ENCODE measurements around the gene SGTA. TPM values are rescaled to one million over a fixed set of nuclear protein-coding genes. Genes with fewer than 3 reads are reported as not detected.

SGTA gene
- total and polyA plus RNA-seq, 4 donors: 16.7 to 38.4 (median 21.0) TPM

- Histone ChIP-seq H3K27me3 (ENCODE audit: control insufficient read depth in 4 of 4, insufficient read depth in 4 of 4, low read length in 3 of 4) (no peaks in the 10 kb centered on the region), H3K9me3 (ENCODE audit: control insufficient read depth in 4 of 4, low read length in 3 of 4) (no peaks in the 10 kb centered on the region), H3K4me3 (ENCODE audit: low read depth in 1 of 3, low read length in 3 of 3) (no peak overlapping the region), H3K4me1 (ENCODE audit: control insufficient read depth in 4 of 4, insufficient read depth in 4 of 4, low read length in 3 of 4) (no peaks in the 10 kb centered on the region), H3K36me3 (ENCODE audit: control insufficient read depth in 4 of 4, insufficient read depth in 3 of 4, low read depth in 1 of 4, low read length in 3 of 4) (peaks cover 0 to 2% (median under 1%) of the 10 kb centered on the region in 4 donors), H3K9ac (ENCODE audit: low read depth in 1 of 2, low read length in 2 of 2) (no peak overlapping the region), H3K27ac (ENCODE audit: low read depth in 1 of 2, low read length in 2 of 2) (no peak overlapping the region)
- 68% methylated on average over 16 of the region's 16 CpGs for WGBS
- TF ChIP-seq CTCF (IDR thresholded peaks at IDR 0.05; ENCODE audit: low read depth, low read length, missing input control) (no peak), SP1 (IDR thresholded peaks at IDR 0.05) (no peak), NR2F2 (IDR thresholded peaks at IDR 0.05) (no peak), RAD21 (IDR thresholded peaks at IDR 0.05) (no peak), HNF4A (conservative IDR thresholded peaks at IDR 0.05) (no peak), REST (IDR thresholded peaks at IDR 0.05) (no peak), TAF1 (conservative IDR thresholded peaks at IDR 0.05) (no peak), FOXA1 (IDR thresholded peaks at IDR 0.05) (no peak), ATF3 (IDR thresholded peaks at IDR 0.05) (no peak), YY1 (IDR thresholded peaks at IDR 0.05) (no peak)
- DNase-seq (ENCODE audit: low spot score): no peak
Observed at GRCh38 chr19:2727640-2727944, 55.5 kb downstream of the SGTA start.

- Histone ChIP-seq H3K4me3 (ENCODE audit: low read depth in 1 of 3, low read length in 3 of 3) (no peak overlapping the region), H3K4me1 (ENCODE audit: control insufficient read depth in 4 of 4, insufficient read depth in 4 of 4, low read length in 3 of 4) (no peaks in the 10 kb centered on the region), H3K36me3 (ENCODE audit: control insufficient read depth in 4 of 4, insufficient read depth in 3 of 4, low read depth in 1 of 4, low read length in 3 of 4) (no peaks in the 10 kb centered on the region), H3K9ac (ENCODE audit: low read depth in 1 of 2, low read length in 2 of 2) (no peak overlapping the region), H3K27me3 (ENCODE audit: control insufficient read depth in 4 of 4, insufficient read depth in 4 of 4, low read length in 3 of 4) (peaks cover 0 to 4% (median under 1%) of the 10 kb centered on the region in 4 donors), H3K27ac (ENCODE audit: low read depth in 1 of 2, low read length in 2 of 2) (no peak overlapping the region), H3K9me3 (ENCODE audit: control insufficient read depth in 4 of 4, low read length in 3 of 4) (no peaks in the 10 kb centered on the region)
- 22% methylated on average over 26 of the region's 26 CpGs for WGBS
- DNase-seq (ENCODE audit: low spot score): no peak
- TF ChIP-seq JUND (IDR thresholded peaks at IDR 0.05): no peak
- TF ChIP-seq EGR1 (IDR thresholded peaks at IDR 0.05; ENCODE audit: low read depth in 2 of 2): no peak
- TF ChIP-seq RAD21 (IDR thresholded peaks at IDR 0.05): no peak
- no peak for TF ChIP-seq YY1 (IDR thresholded peaks at IDR 0.05)
- TF ChIP-seq HNF4G (IDR thresholded peaks at IDR 0.05): no peak
- TF ChIP-seq CTCF (IDR thresholded peaks at IDR 0.05; ENCODE audit: low read depth, low read length, missing input control): no peak
- TF ChIP-seq NR2F2 (IDR thresholded peaks at IDR 0.05): no peak
- TF ChIP-seq RXRA (IDR thresholded peaks at IDR 0.05): no peak
- TF ChIP-seq GABPA (IDR thresholded peaks at IDR 0.05 in 1 of 2, conservative IDR thresholded peaks at IDR 0.05 in 1 of 2): no peak
- TF ChIP-seq TAF1 (conservative IDR thresholded peaks at IDR 0.05): no peak
- no peak for TF ChIP-seq REST (IDR thresholded peaks at IDR 0.05)
- no peak for TF ChIP-seq ATF3 (IDR thresholded peaks at IDR 0.05)
- no peak for TF ChIP-seq HNF4A (conservative IDR thresholded peaks at IDR 0.05)
- no peak for TF ChIP-seq FOXA2 (IDR thresholded peaks at IDR 0.05)
- no peak for TF ChIP-seq SP1 (IDR thresholded peaks at IDR 0.05)
- TF ChIP-seq MAX (IDR thresholded peaks at IDR 0.05): no peak
Observed at GRCh38 chr19:2726904-2727639, 56.0 kb downstream of the SGTA start.
